ENCODE results near the gene BTNL8. TPM values are rescaled to one million over a fixed set of nuclear protein-coding genes. Genes with fewer than 3 reads are reported as not detected.

Gene BTNL8
- total RNA-seq, 2 experiments from 2014 or later, result not detected

GRCh38 chr5:180852495-180852894, 46.5 kb upstream of the BTNL8 start:
- no peak for ATAC-seq (ENCODE audit: poor library complexity)
- Mint-ChIP-seq H3K4me3 (no peak overlapping the region), H3K27me3 (no peaks in the 10 kb centered on the region), H3K4me1 (ENCODE audit: low read depth) (peaks cover 18% of the 10 kb centered on the region), H3K36me3 (ENCODE audit: low read depth) (peaks cover 99% of the 10 kb centered on the region), H3K9me3 (peaks cover 6% of the 10 kb centered on the region), H3K27ac (no peak overlapping the region)
- H3K27ac ChIP-seq (ENCODE audit: low read depth in 1 of 2, low read length in 2 of 2), result no peak overlapping the region
- ChIA-PET CTCF (interaction anchor here (0.8 to 1.1 kb wide), 2 partner anchors 8 to 71 kb away, joined by 3 read pairs; no protein-coding TSS in a partner anchor), POLR2A (interaction anchor here (1.1 kb wide), 1 partner anchor 21 kb away, joined by 5 read pairs; no protein-coding TSS in a partner anchor)
- H3K4me1 ChIP-seq (ENCODE audit: insufficient read depth, low read length), result no peaks in the 10 kb centered on the region
- intact Hi-C loops (cut with DNase I, micrococcal nuclease), result no loop called here
- DNase-seq, result no peak
- H3K9me3 ChIP-seq (ENCODE audit: control insufficient read depth in 1 of 2, insufficient read depth in 1 of 2, low read length in 2 of 2), result peaks cover 8 to 19% of the 10 kb centered on the region in 2 experiments
- no peak overlapping the region for H3K4me3 ChIP-seq (ENCODE audit: low read length)
- peaks cover 52% of the 10 kb centered on the region for H3K36me3 ChIP-seq (ENCODE audit: insufficient read depth, low read length)
- H3K27me3 ChIP-seq (ENCODE audit: control insufficient read depth in 1 of 2, insufficient read depth in 2 of 2, low read length in 2 of 2), result no peaks in the 10 kb centered on the region
- TF ChIP-seq CTCF (IDR thresholded peaks at IDR 0.05), result no peak

GRCh38 chr5:180853121-180853847, 45.7 kb upstream of the BTNL8 start:
- H3K36me3 ChIP-seq (ENCODE audit: insufficient read depth, low read length), result peaks cover 53% of the 10 kb centered on the region
- Mint-ChIP-seq H3K27ac (no peak overlapping the region), H3K36me3 (ENCODE audit: low read depth) (peaks cover 92% of the 10 kb centered on the region)

GRCh38 chr5:180853848-180854176, 45.1 kb upstream of the BTNL8 start:
- ChIA-PET POLR2A (no interaction called here), CTCF (no interaction called here)
- H3K27ac ChIP-seq (ENCODE audit: low read depth in 1 of 2, low read length in 2 of 2), result no peak overlapping the region
- Mint-ChIP-seq H3K9me3 (peaks cover 6% of the 10 kb centered on the region), H3K4me1 (ENCODE audit: low read depth) (peaks cover 24% of the 10 kb centered on the region), H3K27ac (no peak overlapping the region), H3K27me3 (no peaks in the 10 kb centered on the region), H3K36me3 (ENCODE audit: low read depth) (peaks cover 92% of the 10 kb centered on the region), H3K4me3 (no peak overlapping the region)
- H3K9me3 ChIP-seq (ENCODE audit: control insufficient read depth in 1 of 2, insufficient read depth in 1 of 2, low read length in 2 of 2), result peaks cover 8 to 19% of the 10 kb centered on the region in 2 experiments
- H3K4me3 ChIP-seq (ENCODE audit: low read length), result no peak overlapping the region
- no peak for TF ChIP-seq CTCF (IDR thresholded peaks at IDR 0.05)
- intact Hi-C loops (cut with DNase I, micrococcal nuclease), result no loop called here
- DNase-seq (no peak), ATAC-seq (ENCODE audit: poor library complexity) (no peak)
- H3K36me3 ChIP-seq (ENCODE audit: insufficient read depth, low read length), result peaks cover 57% of the 10 kb centered on the region
- no peaks in the 10 kb centered on the region for H3K4me1 ChIP-seq (ENCODE audit: insufficient read depth, low read length)
- no peaks in the 10 kb centered on the region for H3K27me3 ChIP-seq (ENCODE audit: control insufficient read depth in 1 of 2, insufficient read depth in 2 of 2, low read length in 2 of 2)

More at GRCh38 chr5:180853121-180853847, 45.7 kb upstream of the BTNL8 start:
- Histone ChIP-seq H3K27me3 (ENCODE audit: control insufficient read depth in 1 of 2, insufficient read depth in 2 of 2, low read length in 2 of 2) (no peaks in the 10 kb centered on the region), H3K9me3 (ENCODE audit: control insufficient read depth in 1 of 2, insufficient read depth in 1 of 2, low read length in 2 of 2) (peaks cover 8 to 19% of the 10 kb centered on the region in 2 experiments), H3K4me3 (ENCODE audit: low read length) (no peak overlapping the region), H3K27ac (ENCODE audit: low read depth in 1 of 2, low read length in 2 of 2) (no peak overlapping the region), H3K4me1 (ENCODE audit: insufficient read depth, low read length) (no peaks in the 10 kb centered on the region)
- TF ChIP-seq CTCF (IDR thresholded peaks at IDR 0.05), result no peak
- ATAC-seq (ENCODE audit: poor library complexity), result no peak
- intact Hi-C loops (cut with DNase I, micrococcal nuclease), result no loop called here
- Mint-ChIP-seq H3K4me3 (no peak overlapping the region), H3K4me1 (ENCODE audit: low read depth) (peaks cover 19% of the 10 kb centered on the region), H3K9me3 (peaks cover 6% of the 10 kb centered on the region), H3K27me3 (no peaks in the 10 kb centered on the region)
- ChIA-PET POLR2A (interaction anchor here (1.1 kb wide), 1 partner anchor 22 kb away, joined by 5 read pairs; no protein-coding TSS in a partner anchor), CTCF (interaction anchor here (1.1 kb wide), 1 partner anchor 7 kb away, joined by 3 read pairs; no protein-coding TSS in a partner anchor)
- DNase-seq, result no peak
